ACC112 (cell line): ENCODE data around the gene ACTA1.
A peak's percentile ranks its signal among the peaks of the same experiment; 100 is the strongest.

ENCODE experiments used
- H2AFZ ChIP-seq: fragments of 200-600 bp; sonication (generic); one replicate; pipeline ENCODE4 v1.6.0; 2017; ENCODE audit warnings: antibody characterized with exemption, low read length; ENCODE audit not compliant: unreplicated experiment
- H3K27ac ChIP-seq: fragments of 200-600 bp; sonication (generic); 2 replicates; pipeline ENCODE4 v1.5.1; 2014; ENCODE audit warnings: low read depth, mild to moderate bottlenecking, antibody characterized with exemption, low read length, moderate library complexity
- H3K27me3 ChIP-seq: fragments of 200-600 bp; sonication (generic); 2 replicates; pipeline ENCODE4 v1.6.1; 2014; ENCODE audit warnings: mild to moderate bottlenecking, antibody characterized with exemption, low read length, moderate library complexity, mixed read lengths; ENCODE audit not compliant: insufficient read depth
- H3K36me3 ChIP-seq: fragments of 200-600 bp; sonication (generic); 2 replicates; pipeline ENCODE4 v1.6.1; 2016; ENCODE audit warnings: mild to moderate bottlenecking, antibody characterized with exemption, low read length, moderate library complexity, mixed read lengths; ENCODE audit not compliant: insufficient read depth
- H3K4me1 ChIP-seq: fragments of 200-600 bp; sonication (generic); one replicate; pipeline ENCODE4 v1.6.1; 2016; ENCODE audit warnings: low read length, mixed read lengths; ENCODE audit not compliant: insufficient read depth, unreplicated experiment, control insufficient read depth
- H3K4me3 ChIP-seq: fragments of 200-600 bp; sonication (generic); 2 replicates; pipeline ENCODE4 v1.5.1; 2014; ENCODE audit warnings: mild to moderate bottlenecking, low read depth, low read length
- H3K79me2 ChIP-seq: fragments of 200-600 bp; sonication (generic); one replicate; pipeline ENCODE4 v1.6.0; 2016; ENCODE audit warnings: low read length; ENCODE audit not compliant: control insufficient read depth, unreplicated experiment, insufficient read depth

Gene ACTA1

DNA sequence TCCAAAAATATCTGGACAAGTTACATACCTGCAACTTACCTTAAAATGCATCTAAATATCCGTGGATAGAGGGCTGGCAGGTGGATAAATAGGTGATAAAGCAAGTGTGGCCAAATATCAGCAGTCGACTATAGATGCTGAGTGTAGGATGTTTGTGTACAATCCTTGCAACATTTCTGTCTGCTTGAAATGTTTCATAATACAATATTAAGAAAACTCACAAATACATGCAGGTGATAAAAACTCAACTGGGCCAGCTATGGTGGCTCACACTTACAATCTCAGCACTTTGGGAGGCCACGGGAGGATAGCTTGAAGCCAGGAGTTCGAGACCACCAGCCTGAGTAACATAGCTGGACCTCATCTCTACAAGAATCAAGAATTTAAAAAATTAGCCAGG, 41.0 kb downstream of the ACTA1 start:
- peaks cover 17% of the 10 kb centered on the region for H3K4me1 ChIP-seq
- no peak overlapping the region for H3K4me3 ChIP-seq
- H2AFZ ChIP-seq = no peak overlapping the region
- H3K27ac ChIP-seq = no peak overlapping the region
- H3K27me3 ChIP-seq = peaks cover 16% of the 10 kb centered on the region
- H3K36me3 ChIP-seq = no peaks in the 10 kb centered on the region
- H3K79me2 ChIP-seq = no peaks in the 10 kb centered on the region

DNA sequence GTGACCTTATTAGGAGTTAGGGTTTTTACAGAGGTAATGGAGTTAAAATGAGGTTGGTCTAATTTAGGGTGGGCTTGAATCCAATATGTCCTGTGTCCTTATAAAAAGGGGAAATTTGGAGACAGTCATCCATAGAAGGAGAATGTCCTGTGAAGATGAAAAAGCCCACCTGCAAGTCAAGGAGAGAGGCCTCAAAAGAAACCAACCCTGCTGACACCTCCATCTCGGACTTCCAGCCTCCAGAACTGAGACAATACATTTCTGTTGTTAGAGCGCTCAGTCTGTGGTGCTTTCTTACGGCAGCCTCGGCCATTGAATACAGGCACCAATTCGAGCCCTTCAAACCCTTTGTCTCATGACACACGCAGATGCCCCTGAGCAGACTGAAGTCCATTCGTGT, 43.8 kb downstream of the ACTA1 start:
- Histone ChIP-seq H3K4me3 (no peak overlapping the region), H3K79me2 (no peaks in the 10 kb centered on the region), H3K27me3 (peaks cover 4% of the 10 kb centered on the region; the same call in 1 of the 2 replicates), H3K27ac (no peak overlapping the region), H3K4me1 (peaks cover 17% of the 10 kb centered on the region), H3K36me3 (no peaks in the 10 kb centered on the region), H2AFZ (no peak overlapping the region)

DNA sequence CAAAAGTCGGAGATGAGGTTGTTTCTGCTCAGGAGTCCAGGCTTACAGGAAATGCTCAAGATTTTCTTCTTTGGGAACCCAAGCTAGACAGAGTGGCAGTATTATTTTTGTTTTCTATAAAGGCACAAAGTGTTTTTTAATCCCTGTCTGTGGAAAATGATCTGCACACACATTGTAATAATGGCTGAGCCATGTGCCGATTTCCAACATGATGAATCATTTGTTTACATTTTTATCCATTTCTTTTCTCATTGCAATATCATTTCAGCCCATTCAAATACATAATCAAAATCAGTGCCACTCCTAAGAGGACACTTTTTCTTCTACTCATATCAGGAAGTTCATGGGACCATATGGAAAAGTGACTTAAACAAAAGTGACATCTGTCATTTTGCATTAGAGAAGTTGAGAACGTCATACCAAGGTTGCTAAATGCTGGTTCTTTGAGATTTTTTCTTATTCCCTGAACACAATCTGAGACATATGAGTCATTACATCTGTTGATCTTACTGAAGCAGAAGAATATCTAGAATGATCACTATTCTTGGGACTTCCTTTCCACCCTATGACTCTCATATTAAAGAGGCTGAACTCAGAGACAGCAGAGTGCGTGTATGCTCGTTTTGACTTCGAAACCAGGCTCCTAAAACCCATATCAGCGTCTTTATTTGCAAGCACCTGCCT, 44.9 kb downstream of the ACTA1 start:
- Histone ChIP-seq H3K27me3 (peaks cover 3% of the 10 kb centered on the region; the same call in 1 of the 2 replicates), H3K79me2 (no peaks in the 10 kb centered on the region), H3K4me3 (peak overlapping the region; percentile 60), H3K4me1 (peaks cover 17% of the 10 kb centered on the region), H3K36me3 (no peaks in the 10 kb centered on the region), H3K27ac (peak overlapping the region; percentile 17), H2AFZ (no peak overlapping the region)

DNA sequence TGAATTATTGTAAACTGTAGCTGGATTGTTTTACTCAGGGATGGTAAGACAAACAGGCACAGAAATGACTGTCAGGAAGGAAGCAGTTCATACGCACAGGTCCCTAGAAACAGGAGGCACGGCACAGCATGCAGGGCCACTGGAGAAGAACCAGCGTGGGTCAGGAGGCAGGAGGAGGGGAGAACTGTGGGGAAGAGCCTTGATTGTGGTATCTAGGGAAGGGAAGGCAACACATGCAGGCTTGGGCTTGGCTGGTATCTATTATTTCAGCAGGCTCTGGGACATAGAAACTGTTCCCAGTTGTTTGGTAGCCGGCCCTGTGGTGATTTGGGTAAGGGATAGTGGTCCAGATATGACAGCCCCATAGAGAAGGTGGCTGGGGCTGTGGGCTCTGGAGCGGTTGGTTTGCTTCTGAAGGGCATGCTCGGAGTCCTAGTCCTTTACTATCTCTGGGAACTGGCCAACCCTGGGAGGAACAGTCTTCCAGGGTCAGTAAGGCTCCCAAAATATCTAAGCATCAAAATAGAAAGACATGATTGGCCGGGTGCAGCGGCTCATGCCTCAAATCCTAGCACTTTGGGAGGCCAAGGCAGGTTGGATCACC, 47.9 kb downstream of the ACTA1 start:
- no peaks in the 10 kb centered on the region for H3K36me3 ChIP-seq
- H3K27me3 ChIP-seq = no peaks in the 10 kb centered on the region
- H3K79me2 ChIP-seq = no peaks in the 10 kb centered on the region
- H3K4me3 ChIP-seq = no peak overlapping the region
- no peak overlapping the region for H2AFZ ChIP-seq
- peaks cover 17% of the 10 kb centered on the region for H3K4me1 ChIP-seq
- no peak overlapping the region for H3K27ac ChIP-seq

DNA sequence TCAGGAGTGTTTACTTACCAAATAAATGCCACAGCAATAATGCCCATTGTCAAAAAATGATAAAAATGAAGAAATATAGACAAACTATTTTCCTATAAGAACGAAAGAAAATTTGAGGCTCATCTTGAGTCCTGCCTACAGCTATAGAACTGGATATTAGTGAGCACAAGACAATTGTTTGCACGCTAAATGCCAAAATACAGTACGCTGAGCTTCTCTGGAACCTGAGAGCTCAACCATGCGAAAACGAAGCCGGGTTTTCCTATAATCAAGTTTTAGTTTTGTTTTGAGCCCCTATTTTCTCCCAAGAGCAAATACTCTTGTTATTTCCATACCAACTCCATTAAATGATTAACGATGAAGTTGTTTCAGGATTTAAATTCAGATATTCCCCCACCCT, 49.1 kb downstream of the ACTA1 start:
- Histone ChIP-seq H3K79me2 (no peaks in the 10 kb centered on the region), H2AFZ (no peak overlapping the region), H3K27ac (no peak overlapping the region), H3K27me3 (no peaks in the 10 kb centered on the region), H3K4me1 (peaks cover 16% of the 10 kb centered on the region), H3K36me3 (no peaks in the 10 kb centered on the region), H3K4me3 (no peak overlapping the region)

DNA sequence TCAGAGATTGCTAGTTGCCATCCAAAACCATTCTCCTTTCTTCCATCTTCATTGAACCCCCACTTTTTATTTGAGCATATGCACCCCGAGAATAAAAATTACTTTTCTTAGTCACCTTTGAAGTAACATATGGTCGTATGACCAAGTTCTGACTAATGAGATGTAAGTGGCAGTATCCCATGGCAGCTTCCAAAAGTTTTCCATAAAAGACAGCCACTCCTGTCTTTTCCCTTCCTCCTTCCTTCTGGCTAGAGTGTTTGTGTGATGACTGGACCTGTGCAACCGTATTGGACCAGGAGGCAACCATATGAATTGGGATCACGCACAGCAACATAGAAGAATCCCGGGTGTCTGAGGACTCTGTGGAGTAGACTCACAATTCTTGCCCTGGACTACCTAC, 49.9 kb downstream of the ACTA1 start:
- no peaks in the 10 kb centered on the region for H3K79me2 ChIP-seq
- no peaks in the 10 kb centered on the region for H3K27me3 ChIP-seq
- H3K27ac ChIP-seq = no peak overlapping the region
- H3K4me3 ChIP-seq = no peak overlapping the region
- no peaks in the 10 kb centered on the region for H3K36me3 ChIP-seq
- H3K4me1 ChIP-seq = peaks cover 8% of the 10 kb centered on the region
- H2AFZ ChIP-seq = no peak overlapping the region

DNA sequence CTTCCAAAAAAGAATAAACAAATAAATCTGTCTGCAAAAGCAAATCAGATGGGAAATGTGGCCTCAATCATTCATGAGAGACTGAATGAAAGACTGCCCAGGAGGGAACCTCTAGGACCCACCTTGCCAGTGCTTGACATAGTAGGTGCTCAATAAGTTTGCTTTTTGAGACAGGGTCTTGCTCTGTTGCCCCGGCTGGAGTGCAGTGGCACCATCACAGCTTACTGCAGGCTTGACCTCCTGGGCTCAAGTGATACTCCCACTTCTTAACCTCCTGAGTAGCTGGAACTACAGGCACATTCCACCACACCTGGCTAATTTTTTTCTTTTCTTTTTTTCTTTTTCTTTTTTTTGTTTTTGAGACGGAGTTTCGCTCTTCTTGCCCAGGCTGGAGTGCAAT, 50.7 kb downstream of the ACTA1 start:
- peaks cover under 1% of the 10 kb centered on the region for H3K4me1 ChIP-seq
- no peak overlapping the region for H3K27ac ChIP-seq
- H3K27me3 ChIP-seq = no peaks in the 10 kb centered on the region
- no peak overlapping the region for H3K4me3 ChIP-seq
- H2AFZ ChIP-seq = no peak overlapping the region
- no peaks in the 10 kb centered on the region for H3K79me2 ChIP-seq
- no peaks in the 10 kb centered on the region for H3K36me3 ChIP-seq
